K562 (cell line): Measurements from ENCODE around the gene USP5. TPM values are rescaled to one million over a fixed set of nuclear protein-coding genes. Genes with fewer than 3 reads are reported as not detected.
A peak's percentile ranks its signal among the peaks of the same experiment; 100 is the strongest.

Experiments used
- CREB1 ChIP-seq, 2 experiments: sonication (generic) in 1 of 2; formaldehyde crosslinking in 1 of 2; IDR thresholded peaks; 2 replicates each; pipeline versions ENCODE4 v1.6.1 to v1.8.0; 2012 to 2022; ENCODE audit warnings: inconsistent platforms in 1 of 2, mild to moderate bottlenecking in 1 of 2, missing genetic modification reagents in 1 of 2, moderate library complexity in 1 of 2
- CREM ChIP-seq: IDR thresholded peaks from 2 replicates; pipeline ENCODE4 v1.6.1; 2014; ENCODE audit warnings: antibody characterized with exemption, low read depth
- DACH1 ChIP-seq: fragments of 450-650 bp; IDR thresholded peaks from 2 replicates; pipeline ENCODE4 v1.6.1; 2018; ENCODE audit not compliant: partially characterized antibody
- ESRRB ChIP-seq: fragments of 250-450 bp; sonication (Bioruptor Pico); IDR thresholded peaks from 2 replicates; pipeline ENCODE4 v1.5.0; 2020; ENCODE audit warnings: mild to moderate bottlenecking, moderate library complexity, borderline replicate concordance
- GMEB1 ChIP-seq: fragments of 250-450 bp; sonication (Bioruptor Pico); IDR thresholded peaks from 2 replicates; pipeline ENCODE4 v1.4.0; 2020; ENCODE audit warnings: mild to moderate bottlenecking
- HDAC1 ChIP-seq, 2 experiments: fragments of 450-650 bp; IDR thresholded peaks; 2 replicates each; pipeline ENCODE4 v1.6.1; 2016 to 2017; ENCODE audit warnings: inconsistent platforms in 1 of 2, mild to moderate bottlenecking in 1 of 2, moderate library complexity in 1 of 2
- HNRNPL ChIP-seq: fragments of 200-400 bp; formaldehyde crosslinking; IDR thresholded peaks from 2 replicates; pipeline ENCODE4 v1.6.1; 2017; ENCODE audit warnings: low read depth, mild to moderate bottlenecking, low read length
- HSF4 ChIP-seq: fragments of 250-450 bp; sonication (Bioruptor Pico); IDR thresholded peaks from 2 replicates; pipeline ENCODE4 v2.1.2; 2022; ENCODE audit warnings: mild to moderate bottlenecking, moderate library complexity, borderline replicate concordance
- JUND ChIP-seq, 2 experiments: IDR thresholded peaks; 2 replicates in 1 of 2; 3 replicates in 1 of 2; pipeline ENCODE4 v1.6.1; 2011; ENCODE audit warnings: borderline replicate concordance in 2 of 2, low read depth in 2 of 2, low read length in 2 of 2, improper control_type of control experiment in 1 of 2, missing biosample characterization in 1 of 2, missing genetic modification characterization in 1 of 2, missing genetic modification reagents in 1 of 2
- KAT2B ChIP-seq: IDR thresholded peaks from one replicate; pipeline ENCODE4 v1.6.1; 2012; ENCODE audit warnings: low read depth, mild to moderate bottlenecking, control low read depth, inconsistent platforms, low read length, moderate library complexity
- KLF13 ChIP-seq: fragments of 450-650 bp; IDR thresholded peaks from 2 replicates; pipeline ENCODE4 v1.6.1; 2016; ENCODE audit warnings: missing genetic modification characterization, low read depth, mild to moderate bottlenecking, missing compliant biosample characterization, moderate library complexity, borderline replicate concordance
- NEUROD1 ChIP-seq: fragments of 150-350 bp; IDR thresholded peaks from 2 replicates; pipeline ENCODE4 v1.6.1; 2014; ENCODE audit warnings: borderline replicate concordance, low read length, low read depth; ENCODE audit not compliant: partially characterized antibody
- NFATC3 ChIP-seq: fragments of 450-650 bp; IDR thresholded peaks from 2 replicates; pipeline ENCODE4 v1.6.1; 2017; ENCODE audit warnings: mild to moderate bottlenecking
- POLR2AphosphoS2 ChIP-seq: IDR thresholded peaks from 2 replicates; pipeline ENCODE4 v1.6.1; 2012; ENCODE audit warnings: low read length, improper control_type of control experiment
- RREB1 ChIP-seq: fragments of 250-450 bp; sonication (Bioruptor Pico); IDR thresholded peaks from 2 replicates; pipeline ENCODE4 v1.4.0; 2020
- RUNX1 ChIP-seq: sonication (generic); IDR thresholded peaks from 2 replicates; pipeline ENCODE4 v1.6.1; 2016; ENCODE audit warnings: antibody characterized with exemption, low read depth
- SNRNP70 ChIP-seq: fragments of 200-400 bp; formaldehyde crosslinking; optimal IDR thresholded peaks from 2 replicates; pipeline ENCODE3; 2017; ENCODE audit warnings: low read depth, low read length
- ZNF699 ChIP-seq: fragments of 250-450 bp; sonication (Bioruptor Pico); IDR thresholded peaks from 2 replicates; pipeline ENCODE4 v1.8.0; 2021; ENCODE audit warnings: mild to moderate bottlenecking, moderate library complexity; ENCODE audit not compliant: insufficient replicate concordance
- ZNF76 ChIP-seq: fragments of 250-450 bp; sonication (Bioruptor Pico); IDR thresholded peaks from 2 replicates; pipeline ENCODE4 v1.4.0; 2020; ENCODE audit warnings: mild to moderate bottlenecking, moderate library complexity, borderline replicate concordance
- polyA plus RNA-seq, 8 experiments: library from polyadenylated mRNA; depleted of rRNA in 4 of 8; stranded (reverse) in 5 of 8; unstranded in 3 of 8; fragments of >200 nt; fragmentation: Nextera tagmentation in 2 of 8; fragmentation: Illumina TruSeq in 1 of 8; extraction: Ambion mirVana in 2 of 8; extraction: Trizol in 1 of 8; gene quantifications; 2 replicates each; pipeline versions ENCODE4 v1.2.1 to v1.2.3, GENCODE V29; 2011 to 2014; ENCODE audit warnings: inconsistent platforms in 1 of 8, missing spikeins in 1 of 8
- total RNA-seq, 7 experiments: library from RNA; depleted of rRNA in 6 of 7; stranded (reverse); fragments of >200 nt in 6 of 7; fragmentation: Illumina TruSeq in 2 of 7; extraction: Trizol in 2 of 7; gene quantifications; 2 replicates each; pipeline versions ENCODE4 v1.2.1 to v1.2.3, GENCODE V29; 2011 to 2021; ENCODE audit warnings: low replicate concordance in 1 of 7

Gene USP5
- total and polyA plus RNA-seq, 9 of the 15 experiments (the other 6 are each of a cell fraction or from before 2014, with no cell fraction given) = 1.4 to 107 (median 48.6) TPM

GRCh38 chr12:6872073-6873048 is 20.4 kb downstream of the USP5 start (continued):
- no peak for TF ChIP-seq RREB1 (CRISPR knock-in tag)
- no peak for TF ChIP-seq ZNF76 (CRISPR knock-in tag)
- TF ChIP-seq NEUROD1 = no peak
- TF ChIP-seq SNRNP70 = peak; percentile 36
- no peak for TF ChIP-seq HSF4 (CRISPR knock-in tag)
- TF ChIP-seq NFATC3 = no peak
- TF ChIP-seq ZNF699 (CRISPR knock-in tag) = no peak
- TF ChIP-seq RUNX1 = no peak
- peak; percentile 66; the same call in 1 of the 2 replicates for TF ChIP-seq POLR2AphosphoS2
- peak; percentile 43; the same call in 1 of the 2 replicates for TF ChIP-seq CREB1 (IDR thresholded peaks at IDR 0.05)
- TF ChIP-seq CREB1 (CRISPR knock-in tag; IDR thresholded peaks at IDR 0.05) = peak; percentile 56; the same call in 1 of the 2 replicates
- TF ChIP-seq KAT2B = no peak
- peak; percentile 40 to 75; a peak in 2 of 4 replicates for TF ChIP-seq HDAC1 (IDR thresholded peaks at IDR 0.05)
- peak; percentile 92 for TF ChIP-seq KLF13 (tag)
- TF ChIP-seq ESRRB (CRISPR knock-in tag) = no peak
- TF ChIP-seq HNRNPL = no peak
- no peak for TF ChIP-seq JUND (IDR thresholded peaks at IDR 0.05; ENCODE audit: borderline replicate concordance, low read depth, low read length)
- no peak; the same call in 2 of the 3 replicates for TF ChIP-seq JUND (tag; IDR thresholded peaks at IDR 0.05; ENCODE audit: borderline replicate concordance, low read depth, low read length)
- TF ChIP-seq DACH1 = peak; percentile 69
- TF ChIP-seq CREM = peak; percentile 74
- peak; percentile 47; the same call in 1 of the 2 replicates for TF ChIP-seq GMEB1 (CRISPR knock-in tag)
